Osteocyte (in vitro differentiated cells): Measurements from ENCODE around the gene PDE3B. TPM values are rescaled to one million over a fixed set of nuclear protein-coding genes. Genes with fewer than 3 reads are reported as not detected.
"Not testable (repeated sequence)": the region's sequence is repeated elsewhere in the genome, so short reads cannot be mapped to it uniquely, and the experiment has no call there.

Source experiments
- DNase-seq: peaks from one replicate; pipeline ENCODE4 v3.0.0; 2021; ENCODE audit warnings: mixed read lengths; ENCODE audit not compliant: unreplicated experiment; ENCODE audit errors: extremely low spot score
- H3K27ac Mint-ChIP-seq: one replicate; pipeline ENCODE4 v1.8.0; 2021; ENCODE audit warnings: mild to moderate bottlenecking, mixed read lengths; ENCODE audit not compliant: unreplicated experiment
- H3K27me3 Mint-ChIP-seq: one replicate; pipeline ENCODE4 v1.8.0; 2021; ENCODE audit warnings: mixed read lengths; ENCODE audit not compliant: unreplicated experiment
- H3K36me3 Mint-ChIP-seq: one replicate; pipeline ENCODE4 v1.8.0; 2021; ENCODE audit warnings: mixed read lengths; ENCODE audit not compliant: unreplicated experiment
- H3K4me1 Mint-ChIP-seq: one replicate; pipeline ENCODE4 v1.8.0; 2021; ENCODE audit warnings: mixed read lengths; ENCODE audit not compliant: unreplicated experiment
- H3K4me3 Mint-ChIP-seq: one replicate; pipeline ENCODE4 v1.8.0; 2021; ENCODE audit warnings: mild to moderate bottlenecking, moderate library complexity, mixed read lengths; ENCODE audit not compliant: unreplicated experiment
- H3K9me3 Mint-ChIP-seq: one replicate; pipeline ENCODE4 v1.8.0; 2021; ENCODE audit warnings: mixed read lengths; ENCODE audit not compliant: unreplicated experiment
- CTCF ChIP-seq: fragments of 200-600 bp; sonication (generic); IDR thresholded peaks from 2 replicates; pipeline ENCODE4 v1.5.0; 2021; ENCODE audit warnings: antibody characterized with exemption, mild to moderate bottlenecking, moderate library complexity
- total RNA-seq: library from RNA; stranded (reverse); gene quantifications from 2 replicates; pipeline ENCODE4 v1.2.1, GENCODE V29; 2021

The PDE3B gene
- total RNA-seq, 1 donor from 2014 or later: 0.08 TPM

DNA sequence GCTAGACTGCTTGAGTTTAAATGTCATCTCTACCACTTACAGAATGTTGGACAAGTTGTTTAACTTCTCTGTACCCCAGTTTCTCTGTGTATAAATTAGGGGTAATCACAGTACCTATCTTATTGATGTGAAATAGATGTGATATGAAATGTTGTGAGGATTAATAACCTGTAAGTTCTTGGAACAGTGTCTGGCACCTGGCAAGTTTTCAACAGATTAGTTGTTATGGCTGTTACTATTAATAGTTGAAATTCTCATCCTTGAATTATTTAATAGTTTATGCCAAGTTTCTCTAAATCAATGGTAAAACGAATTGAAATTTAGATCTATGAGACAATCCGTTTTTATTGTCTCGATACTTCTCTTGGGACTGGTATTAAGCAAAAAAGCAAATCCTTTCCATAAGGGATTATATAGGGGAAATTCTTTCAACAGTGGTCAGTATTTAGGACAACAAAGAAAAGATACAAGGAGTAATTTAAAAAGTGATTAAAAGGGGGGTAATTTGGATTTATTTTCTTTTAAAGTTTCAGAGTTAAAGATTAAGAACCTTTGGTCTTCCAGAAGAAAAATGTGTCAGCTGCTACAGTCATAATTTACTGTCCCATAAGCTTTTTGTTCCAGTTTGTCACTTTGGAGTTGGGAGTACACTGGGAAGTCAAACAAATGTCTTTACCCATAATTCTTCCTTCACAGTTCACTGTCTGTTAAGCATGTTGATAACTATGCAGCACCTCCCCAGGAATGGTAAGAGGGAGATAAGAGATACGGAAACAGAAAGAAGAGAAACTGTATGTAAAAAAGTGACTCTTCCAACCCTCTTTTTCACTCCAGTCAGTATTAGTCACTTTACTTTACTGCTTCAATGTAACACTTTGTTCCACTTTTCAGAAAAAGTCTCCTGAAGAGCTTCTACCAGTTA, 13.2 kb downstream of the PDE3B start:
- H3K9me3 Mint-ChIP-seq: no peaks in the 10 kb centered on the region
- no peaks in the 10 kb centered on the region for H3K4me1 Mint-ChIP-seq
- peaks cover 33% of the 10 kb centered on the region for H3K27me3 Mint-ChIP-seq
- no peak overlapping the region for H3K27ac Mint-ChIP-seq
- TF ChIP-seq CTCF: no peak
- no peaks in the 10 kb centered on the region for H3K36me3 Mint-ChIP-seq
- DNase-seq: no peak
- H3K4me3 Mint-ChIP-seq: no peak overlapping the region

DNA sequence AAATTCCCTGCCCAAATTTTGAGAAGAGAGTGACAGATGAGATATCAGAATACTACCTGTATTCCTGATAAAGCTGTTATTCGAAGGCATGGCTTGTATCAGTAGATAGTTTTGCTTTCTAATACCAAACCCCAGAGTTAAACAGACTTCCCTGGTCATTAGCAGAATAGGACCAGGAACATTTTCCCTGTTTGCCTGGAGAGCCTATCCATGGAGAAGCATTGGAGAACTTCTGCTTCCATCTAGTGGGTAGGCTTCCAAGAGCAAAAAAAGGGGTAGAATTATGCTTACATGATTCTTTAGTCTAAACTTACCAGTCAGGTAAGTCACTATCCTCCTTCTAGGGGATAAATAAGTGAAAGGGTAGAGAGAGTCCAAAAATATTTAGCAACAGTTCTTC, 14.2 kb downstream of the PDE3B start:
- TF ChIP-seq CTCF: no peak
- DNase-seq: no peak
- no peaks in the 10 kb centered on the region for H3K9me3 Mint-ChIP-seq
- no peak overlapping the region for H3K4me3 Mint-ChIP-seq
- H3K36me3 Mint-ChIP-seq: no peaks in the 10 kb centered on the region
- no peaks in the 10 kb centered on the region for H3K4me1 Mint-ChIP-seq
- peaks cover 24% of the 10 kb centered on the region for H3K27me3 Mint-ChIP-seq
- H3K27ac Mint-ChIP-seq: no peak overlapping the region

DNA sequence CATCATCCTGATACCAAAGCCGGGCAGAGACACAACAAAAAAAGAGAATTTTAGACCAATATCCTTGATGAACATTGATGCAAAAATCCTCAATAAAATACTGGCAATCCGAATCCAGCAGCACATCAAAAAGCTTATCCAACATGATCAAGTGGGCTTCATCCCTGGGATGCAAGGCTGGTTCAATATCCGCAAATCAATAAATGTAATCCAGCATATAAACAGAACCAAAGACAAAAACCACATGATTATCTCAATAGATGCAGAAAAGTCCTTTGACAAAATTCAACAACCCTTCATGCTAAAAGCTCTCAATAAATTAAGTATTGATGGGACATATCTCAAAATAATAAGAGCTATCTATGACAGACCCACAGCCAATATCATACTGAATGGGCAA, 21.3 kb downstream of the PDE3B start:
- H3K27ac Mint-ChIP-seq, H3K36me3 Mint-ChIP-seq, H3K4me1 Mint-ChIP-seq, DNase-seq, H3K9me3 Mint-ChIP-seq, H3K4me3 Mint-ChIP-seq, H3K27me3 Mint-ChIP-seq: not testable (repeated sequence)

- DNase-seq, H3K36me3 Mint-ChIP-seq, H3K27ac Mint-ChIP-seq, H3K9me3 Mint-ChIP-seq, H3K4me3 Mint-ChIP-seq, H3K27me3 Mint-ChIP-seq, H3K4me1 Mint-ChIP-seq: not testable (repeated sequence)
These were observed 23.7 kb downstream of the PDE3B start for GRCh38 chr11:14667329-14667728.

DNA sequence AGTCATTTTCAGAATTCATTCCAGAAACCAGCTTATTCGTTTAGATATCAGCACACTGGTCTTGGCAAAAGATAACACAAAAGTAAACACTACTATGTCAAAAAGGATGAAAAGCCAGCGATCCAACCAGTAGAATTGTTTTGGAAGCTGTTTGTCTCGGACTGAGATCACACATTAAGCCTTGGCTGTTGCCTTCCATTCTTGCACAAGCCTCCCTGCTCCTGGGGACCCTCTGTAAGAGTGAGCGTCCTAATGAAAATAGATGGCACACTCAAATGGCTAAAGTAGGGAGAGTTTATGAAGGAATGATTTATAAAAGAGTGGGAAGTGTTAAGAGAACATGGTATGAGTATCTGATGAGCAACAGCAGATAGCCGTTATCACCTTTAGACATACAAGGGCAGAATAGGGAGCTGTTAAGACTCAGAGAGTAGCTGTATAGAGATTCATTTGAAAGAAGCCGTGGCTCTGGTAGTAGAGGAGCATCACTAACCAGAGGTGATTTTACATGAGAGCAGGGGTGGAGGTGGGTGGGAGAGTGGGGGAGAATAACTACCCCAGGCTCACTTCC, 25.2 kb downstream of the PDE3B start:
- H3K27ac Mint-ChIP-seq: no peak overlapping the region
- H3K4me3 Mint-ChIP-seq: no peak overlapping the region
- no peaks in the 10 kb centered on the region for H3K9me3 Mint-ChIP-seq
- no peaks in the 10 kb centered on the region for H3K36me3 Mint-ChIP-seq
- no peak for TF ChIP-seq CTCF
- peaks cover 2% of the 10 kb centered on the region for H3K27me3 Mint-ChIP-seq
- H3K4me1 Mint-ChIP-seq: no peaks in the 10 kb centered on the region
- no peak for DNase-seq

DNA sequence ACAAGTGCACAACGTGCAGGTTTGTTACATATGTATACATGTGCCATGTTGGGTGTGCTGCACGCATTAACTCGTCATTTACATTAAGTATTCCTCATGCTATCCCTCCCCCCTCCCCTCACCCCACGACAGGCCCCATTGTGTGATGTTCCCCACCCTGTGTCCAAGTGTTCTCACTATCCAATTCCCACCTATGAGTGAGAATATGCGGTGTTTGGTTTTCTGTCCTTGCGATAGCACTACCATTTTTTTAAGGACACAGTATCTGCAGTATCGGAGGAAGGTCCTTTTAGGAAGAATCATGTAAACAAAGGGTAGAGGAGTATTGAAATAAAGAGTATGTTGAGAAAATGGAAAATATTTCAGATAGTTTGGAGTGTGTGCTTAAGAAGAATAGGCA, 25.9 kb downstream of the PDE3B start:
- DNase-seq: no peak
- Mint-ChIP-seq H3K4me3 (no peak overlapping the region), H3K27ac (no peak overlapping the region), H3K9me3 (no peaks in the 10 kb centered on the region), H3K36me3 (no peaks in the 10 kb centered on the region), H3K4me1 (no peaks in the 10 kb centered on the region), H3K27me3 (peaks cover 2% of the 10 kb centered on the region)
- no peak for TF ChIP-seq CTCF
